Measurements from ENCODE around the gene FSHB. TPM values are rescaled to one million over a fixed set of nuclear protein-coding genes. Genes with fewer than 3 reads are reported as not detected.

Gene FSHB
- total RNA-seq, 3 donors from 2014 or later = not detected

Other genes with a start within 250 kb of the FSHB start
- not detected for gene KCNA4, start 214.0 kb upstream of the FSHB start, total RNA-seq
- gene ARL14EP, start 92.1 kb downstream of the FSHB start, total RNA-seq = 10 to 100 TPM; 25.4 to 32.5 (median 30.8) TPM

All from activated T-cell treated with anti-CD3 and anti-CD28 coated beads, Interleukin-2, amount 50 U/mL, for 4 hours (primary cell).